Measurements from ENCODE around the gene SLC12A4. TPM values are rescaled to one million over a fixed set of nuclear protein-coding genes. Genes with fewer than 3 reads are reported as not detected.
A peak's percentile ranks its signal among the peaks of the same experiment; 100 is the strongest.

SLC12A4 gene
- total and polyA plus RNA-seq, 2 experiments from 2014 or later, result 19.9 to 53.0 TPM

GRCh38 chr16:67935101-67935401 is 33.4 kb downstream of the SLC12A4 start (continued):
- TF ChIP-seq ZNF462 (CRISPR knock-in tag; IDR thresholded peaks at IDR 0.05), result no peak

GRCh38 chr16:67934306-67935100 is 33.9 kb downstream of the SLC12A4 start:
- Mint-ChIP-seq H3K9me3 (0 out of 3 replicates have a peak, but pooled peaks cover 3% of the 10 kb centered on the region), H3K4me1 (peaks cover 21% of the 10 kb centered on the region), H3K27ac (peak overlapping the region; percentile 84; the same call in 1 of the 2 replicates), H3K4me3 (peak overlapping the region; percentile 100), H3K27me3 (ENCODE audit: insufficient read depth, low read depth, poor library complexity) (peaks cover 41% of the 10 kb centered on the region), H3K36me3 (ENCODE audit: low read depth) (peaks cover 20% of the 10 kb centered on the region; the same call in 2 of the 3 replicates)
- no peak overlapping the region for H2AFZ ChIP-seq
- peak overlapping the region; percentile 99 for H3K4me2 ChIP-seq
- H4K20me1 ChIP-seq (replicated peaks; ENCODE audit: insufficient read depth), result peaks cover 3% of the 10 kb centered on the region
- H3K4me1 ChIP-seq (ENCODE audit: insufficient read depth), result peaks cover 10% of the 10 kb centered on the region; the same call in 1 of the 2 replicates
- peak overlapping the region; percentile 98 for H3K4me3 ChIP-seq
- ATAC-seq (no peak), DNase-seq (ENCODE audit: low spot score) (no peak)
- TF ChIP-seq POLR2AphosphoS5 (IDR thresholded peaks at IDR 0.05; ENCODE audit: low read depth), result peak; percentile 32
- TF ChIP-seq CTCF (conservative IDR thresholded peaks at IDR 0.05; ENCODE audit: low read depth in 2 of 2), result no peak
- no peak overlapping the region for H3K27ac ChIP-seq (ENCODE audit: low read depth)
- H3K9me2 ChIP-seq (ENCODE audit: insufficient read depth), result no peaks in the 10 kb centered on the region
- H3K36me3 ChIP-seq (ENCODE audit: insufficient read depth), result no peaks in the 10 kb centered on the region
- H3K27me3 ChIP-seq (ENCODE audit: insufficient read depth), result no peaks in the 10 kb centered on the region
- peaks cover 5% of the 10 kb centered on the region; the same call in 1 of the 2 replicates for H3K79me2 ChIP-seq (replicated peaks; ENCODE audit: insufficient read depth)
- H3F3A ChIP-seq (replicated peaks; ENCODE audit: low read depth), result peaks cover 7% of the 10 kb centered on the region; the same call in 1 of the 2 replicates
